ENCODE results near the gene PGAP2.

GRCh38 chr11:3797329-3798090, 10.8 kb upstream of the PGAP2 start, which contains the start of gene NUP98:
- no peak; the same call in 1 of the 2 replicates for TF ChIP-seq CTCF (IDR thresholded peaks at IDR 0.05)
- TF ChIP-seq ZFX (IDR thresholded peaks at IDR 0.05; ENCODE audit: borderline replicate concordance) = no peak

Data from 22Rv1 (cell line).